Kidney (tissue), 14 donors: ENCODE data around the gene FARP1. TPM values are rescaled to one million over a fixed set of nuclear protein-coding genes. Genes with fewer than 3 reads are reported as not detected.

ENCODE experiments used
- DNase-seq, 5 donors: peaks; one replicate each; pipeline ENCODE4 v3.0.0-alpha.2; 2013 to 2020
- FAIRE-seq: peaks from 2 replicates; lab custom pipeline; 2012; peaks lifted over from hg19 to GRCh38; lab: Jason Lieb, UNC
- H3K27ac ChIP-seq, 2 donors: one replicate each; pipeline ENCODE4 v1.7.0; 2013; ENCODE audit warnings: low read depth in 2 of 2, low read length in 2 of 2, inconsistent platforms in 1 of 2
- H3K27me3 ChIP-seq: one replicate; pipeline ENCODE4 v1.7.1; 2013; ENCODE audit warnings: low read length, inconsistent platforms; ENCODE audit not compliant: control insufficient read depth, insufficient read depth
- H3K36me3 ChIP-seq, 3 donors: one replicate each; pipeline versions ENCODE4 v1.7.0 to v1.7.1; 2013; ENCODE audit warnings: low read length in 3 of 3, control low read depth in 1 of 3, inconsistent platforms in 1 of 3; ENCODE audit not compliant: insufficient read depth in 3 of 3, control insufficient read depth in 2 of 3
- H3K4me1 ChIP-seq, 3 donors: one replicate each; pipeline versions ENCODE4 v1.7.0 to v1.7.1; 2013; ENCODE audit warnings: low read length in 3 of 3, inconsistent platforms in 1 of 3, low read depth in 1 of 3; ENCODE audit not compliant: control insufficient read depth in 2 of 3, insufficient read depth in 2 of 3
- H3K4me3 ChIP-seq, 3 donors: one replicate each; pipeline versions ENCODE4 v1.7.0 to v1.8.1; 2013; ENCODE audit warnings: low read length in 3 of 3, control low read depth in 1 of 3, inconsistent platforms in 1 of 3
- H3K9ac ChIP-seq, 3 donors: one replicate each; pipeline versions ENCODE4 v1.7.0 to v1.7.1; 2013; ENCODE audit warnings: low read length in 3 of 3, control low read depth in 1 of 3, inconsistent platforms in 1 of 3
- H3K9me3 ChIP-seq, 3 donors: one replicate each; pipeline versions ENCODE4 v1.7.0 to v1.7.1; 2013; ENCODE audit warnings: low read length in 3 of 3, control low read depth in 1 of 3, inconsistent platforms in 1 of 3; ENCODE audit not compliant: control insufficient read depth in 2 of 3, insufficient read depth in 1 of 3
- intact Hi-C: fragments of 100-400 bp; cut with DNase I; formaldehyde crosslinking; loops from one replicate; pipeline ENCODE4 v1.11.1; 2022
- polyA plus RNA-seq: library from polyadenylated mRNA; stranded (reverse); fragments of 350-450 nt; fragmentation: Illumina TruSeq; extraction: RNeasy Lipid Tissue Mini Kit (QIAGEN cat#74804); gene quantifications from one replicate; pipeline ENCODE4 v1.2.3, GENCODE V29; 2014; ENCODE audit warnings: low read depth, low replicate concordance; ENCODE audit not compliant: insufficient read depth
- total RNA-seq: library from RNA; stranded (reverse); fragmentation: NEBNext Ultra II Directional; extraction: Animal tissue kit (Norgen Biotek cat#: 25700); gene quantifications from one replicate; pipeline ENCODE4 v1.2.1, GENCODE V29; 2021
- TF ChIP-seq, protein P1 (sequence below): IDR thresholded peaks from 3 replicates; pipeline ENCODE4 v1.5.1; 2012; ENCODE audit warnings: mild to moderate bottlenecking, moderate library complexity, borderline replicate concordance; ENCODE audit not compliant: insufficient read depth; ENCODE audit errors: extremely low read depth
- donor health status: control.
- donor health status: control.
- donor health status: control.
- donor health status: control.
- donor health status: control.
- donor health status: DM: yes; HTN: yes; CAD: no.
- donor health status: Normal renal cell carcinoma (clear cell type).

FARP1 gene
- total and polyA plus RNA-seq, 2 donors from 2014 or later, result 123 to 229 TPM

DNA sequence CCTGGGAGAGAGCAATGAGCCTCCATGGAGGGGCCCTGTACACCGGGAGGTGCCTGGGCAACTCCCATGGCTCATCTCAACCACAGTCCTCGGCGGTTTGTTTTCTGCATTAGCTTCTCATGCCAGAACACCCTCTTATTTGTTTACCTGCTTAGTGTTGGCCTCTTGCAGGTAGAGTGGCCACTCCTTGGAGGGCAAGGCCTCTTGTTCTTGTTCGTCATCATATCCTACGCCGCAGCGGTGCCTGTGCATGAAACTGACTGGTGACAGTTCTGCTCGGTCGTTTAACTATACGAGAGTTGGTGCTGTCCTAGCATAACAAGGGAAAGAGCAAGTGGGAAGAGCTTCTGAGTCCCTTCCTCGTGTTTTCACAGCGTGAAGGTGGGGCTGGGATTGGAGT is 74.7 kb downstream of the FARP1 start:
- no peaks in the 10 kb centered on the region for H3K27me3 ChIP-seq
- peak overlapping the region in 1 of 3 donors; percentile 17 for H3K9ac ChIP-seq
- H3K36me3 ChIP-seq, result peaks cover 0 to 21% (median 0%) of the 10 kb centered on the region in 3 donors
- FAIRE-seq (no peak), DNase-seq (no peak)
- H3K27ac ChIP-seq, result peak overlapping the region in 1 of 2 donors; percentile 12
- TF ChIP-seq, protein P1, sequence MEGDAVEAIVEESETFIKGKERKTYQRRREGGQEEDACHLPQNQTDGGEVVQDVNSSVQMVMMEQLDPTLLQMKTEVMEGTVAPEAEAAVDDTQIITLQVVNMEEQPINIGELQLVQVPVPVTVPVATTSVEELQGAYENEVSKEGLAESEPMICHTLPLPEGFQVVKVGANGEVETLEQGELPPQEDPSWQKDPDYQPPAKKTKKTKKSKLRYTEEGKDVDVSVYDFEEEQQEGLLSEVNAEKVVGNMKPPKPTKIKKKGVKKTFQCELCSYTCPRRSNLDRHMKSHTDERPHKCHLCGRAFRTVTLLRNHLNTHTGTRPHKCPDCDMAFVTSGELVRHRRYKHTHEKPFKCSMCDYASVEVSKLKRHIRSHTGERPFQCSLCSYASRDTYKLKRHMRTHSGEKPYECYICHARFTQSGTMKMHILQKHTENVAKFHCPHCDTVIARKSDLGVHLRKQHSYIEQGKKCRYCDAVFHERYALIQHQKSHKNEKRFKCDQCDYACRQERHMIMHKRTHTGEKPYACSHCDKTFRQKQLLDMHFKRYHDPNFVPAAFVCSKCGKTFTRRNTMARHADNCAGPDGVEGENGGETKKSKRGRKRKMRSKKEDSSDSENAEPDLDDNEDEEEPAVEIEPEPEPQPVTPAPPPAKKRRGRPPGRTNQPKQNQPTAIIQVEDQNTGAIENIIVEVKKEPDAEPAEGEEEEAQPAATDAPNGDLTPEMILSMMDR, result no peak
- no peak overlapping the region for H3K4me3 ChIP-seq
- no peaks in the 10 kb centered on the region for H3K9me3 ChIP-seq
- H3K4me1 ChIP-seq, result peaks cover 22 to 51% (median 27%) of the 10 kb centered on the region in 3 donors
- intact Hi-C loops, result no loop called here

DNA sequence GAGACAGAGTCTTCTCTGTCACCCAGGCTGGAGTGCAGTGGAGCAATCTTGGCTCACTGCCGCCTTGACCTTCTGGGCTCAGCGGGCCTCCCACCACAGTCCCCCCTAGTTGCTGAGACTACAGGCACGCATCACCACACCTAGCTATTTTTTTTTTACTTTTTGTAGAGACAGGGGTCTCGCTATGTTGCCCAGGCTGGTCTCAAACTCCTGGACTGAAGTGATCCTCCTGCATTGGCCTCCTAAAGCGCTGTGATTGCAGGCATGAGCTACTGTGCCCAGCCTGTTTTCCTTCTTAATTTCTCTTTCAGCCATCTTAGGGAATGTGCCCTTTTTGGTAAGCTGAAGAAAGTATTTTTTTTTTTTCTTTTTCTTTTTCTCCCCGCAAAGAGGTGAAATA is 76.8 kb downstream of the FARP1 start:
- DNase-seq (no peak), FAIRE-seq (no peak)
- intact Hi-C loops, result no loop called here
- H3K4me3 ChIP-seq, result no peak overlapping the region
- no peaks in the 10 kb centered on the region for H3K9me3 ChIP-seq
- peak overlapping the region in 1 of 2 donors; percentile 42 for H3K27ac ChIP-seq
- peaks cover 25 to 39% (median 31%) of the 10 kb centered on the region in 3 donors for H3K4me1 ChIP-seq
- H3K9ac ChIP-seq, result no peak overlapping the region
- TF ChIP-seq, protein P1, result no peak
- peaks cover 0 to 8% (median 0%) of the 10 kb centered on the region in 3 donors for H3K36me3 ChIP-seq
- H3K27me3 ChIP-seq, result no peaks in the 10 kb centered on the region

DNA sequence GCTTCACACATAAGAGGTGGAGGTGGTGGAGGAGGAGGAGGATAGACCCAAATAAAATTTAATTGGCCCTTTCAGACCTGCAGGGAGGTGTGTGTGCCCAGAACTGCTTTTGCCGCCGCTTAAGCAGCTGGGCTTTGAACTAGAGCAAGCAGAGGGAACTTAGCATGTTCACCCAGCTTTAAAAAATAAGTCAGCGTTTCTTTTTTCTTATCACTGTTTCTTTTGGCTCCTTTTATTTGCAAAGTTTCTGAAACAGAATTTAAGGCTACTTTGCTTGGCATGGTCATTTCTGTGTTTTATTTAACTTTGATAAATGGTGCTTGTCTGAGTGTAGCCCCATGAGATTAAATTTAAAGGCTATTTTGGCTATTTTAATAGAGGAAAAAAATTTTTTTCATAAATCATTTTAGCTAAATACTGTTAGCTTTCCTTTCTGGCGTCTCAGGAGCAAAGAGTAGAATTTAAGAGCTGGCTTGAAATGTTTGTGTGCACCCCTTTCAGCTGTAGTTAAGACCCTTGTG is 77.4 kb downstream of the FARP1 start:
- peak overlapping the region in 1 of 3 donors; percentile 14 for H3K9ac ChIP-seq
- no peaks in the 10 kb centered on the region for H3K9me3 ChIP-seq
- FAIRE-seq (peak; percentile 30), DNase-seq (peak in 3 of 5 donors; percentile 39 to 93 (median 72))
- H3K27me3 ChIP-seq, result no peaks in the 10 kb centered on the region
- peaks cover 28 to 45% (median 33%) of the 10 kb centered on the region in 3 donors for H3K4me1 ChIP-seq
- TF ChIP-seq, protein P1, result no peak
- peak overlapping the region; percentile 0 to 42 for H3K27ac ChIP-seq
- intact Hi-C loops, result no loop called here
- H3K4me3 ChIP-seq, result no peak overlapping the region
- H3K36me3 ChIP-seq, result peaks cover 0 to 8% (median 2%) of the 10 kb centered on the region in 3 donors
